Measurements from ENCODE around the gene ZNF222.

ZNF222 gene

GRCh38 chr19:44025217-44025936, at the start of gene ZNF222:
Gene ZNF222, plus strand, starts transcription at chr19:44025379. Its CDS starts 58 bp downstream, at chr19:44025437.
- Histone ChIP-seq H3K9me3 (ENCODE audit: severe bottlenecking) (no peaks in the 10 kb centered on the region), H3K36me3 (peaks cover 34% of the 10 kb centered on the region), H3K27me3 (ENCODE audit: insufficient read depth, low read depth, severe bottlenecking) (no peaks in the 10 kb centered on the region), H3K4me3 (ENCODE audit: low read depth, low read length) (peak within 1 kb of the TSS; percentile 97), H3K27ac (peak within 1 kb of the TSS; percentile 53)
- TF ChIP-seq CTCF (IDR thresholded peaks at IDR 0.05; ENCODE audit: low read depth, low read length): no peak
- peak; percentile 78 for DNase-seq

- H3K36me3 ChIP-seq: no peaks in the 10 kb centered on the region; the same call in 1 of the 2 replicates
- no peak for TF ChIP-seq CTCF (IDR thresholded peaks at IDR 0.05; ENCODE audit: low read depth, low read length)
- H3K4me3 ChIP-seq (ENCODE audit: low read depth, low read length): no peak overlapping the region
- no peak for DNase-seq
- no peak overlapping the region for H3K27ac ChIP-seq
- H3K9me3 ChIP-seq (ENCODE audit: severe bottlenecking): peaks cover 23% of the 10 kb centered on the region
- H3K27me3 ChIP-seq (ENCODE audit: insufficient read depth, low read depth, severe bottlenecking): no peaks in the 10 kb centered on the region
These were observed 48.4 kb upstream of the ZNF222 start for GRCh38 chr19:43976732-43977131.

- Histone ChIP-seq H3K9me3 (ENCODE audit: severe bottlenecking) (no peaks in the 10 kb centered on the region), H3K36me3 (peaks cover 3% of the 10 kb centered on the region; the same call in 1 of the 2 replicates), H3K27me3 (ENCODE audit: insufficient read depth, low read depth, severe bottlenecking) (no peaks in the 10 kb centered on the region), H3K27ac (no peak overlapping the region), H3K4me3 (ENCODE audit: low read depth, low read length) (peak overlapping the region; percentile 93)
- DNase-seq: no peak
- no peak for TF ChIP-seq CTCF (IDR thresholded peaks at IDR 0.05; ENCODE audit: low read depth, low read length)
These were observed 41.7 kb upstream of the ZNF222 start for GRCh38 chr19:43983544-43983911.

GRCh38 chr19:43983912-43984686, 41.1 kb upstream of the ZNF222 start, which contains the start of gene ZNF155:
Gene ZNF155, plus strand, starts transcription at chr19:43984188. Its CDS starts 4,356 bp downstream, at chr19:43988544.
- DNase-seq: peak; percentile 96
- Histone ChIP-seq H3K36me3 (peaks cover 8% of the 10 kb centered on the region), H3K9me3 (ENCODE audit: severe bottlenecking) (no peaks in the 10 kb centered on the region), H3K27ac (peak within 1 kb of the TSS; percentile 63), H3K4me3 (ENCODE audit: low read depth, low read length) (peak within 1 kb of the TSS; percentile 93), H3K27me3 (ENCODE audit: insufficient read depth, low read depth, severe bottlenecking) (no peaks in the 10 kb centered on the region)
- no peak for TF ChIP-seq CTCF (IDR thresholded peaks at IDR 0.05; ENCODE audit: low read depth, low read length)

GRCh38 chr19:43984687-43985000, 40.5 kb upstream of the ZNF222 start:
- TF ChIP-seq CTCF (IDR thresholded peaks at IDR 0.05; ENCODE audit: low read depth, low read length): no peak
- peak overlapping the region; percentile 93 for H3K4me3 ChIP-seq (ENCODE audit: low read depth, low read length)
- no peaks in the 10 kb centered on the region for H3K9me3 ChIP-seq (ENCODE audit: severe bottlenecking)
- peaks cover 13% of the 10 kb centered on the region for H3K36me3 ChIP-seq
- no peaks in the 10 kb centered on the region for H3K27me3 ChIP-seq (ENCODE audit: insufficient read depth, low read depth, severe bottlenecking)
- peak overlapping the region; percentile 63 for H3K27ac ChIP-seq
- DNase-seq: no peak
